ENCODE measurements around the gene MYO6. TPM values are rescaled to one million over a fixed set of nuclear protein-coding genes. Genes with fewer than 3 reads are reported as not detected.

MYO6 gene
- total and polyA plus RNA-seq, 2 of the 4 experiments (the other 2 are of a cell fraction), result 6.1 to 6.8 TPM

DNA sequence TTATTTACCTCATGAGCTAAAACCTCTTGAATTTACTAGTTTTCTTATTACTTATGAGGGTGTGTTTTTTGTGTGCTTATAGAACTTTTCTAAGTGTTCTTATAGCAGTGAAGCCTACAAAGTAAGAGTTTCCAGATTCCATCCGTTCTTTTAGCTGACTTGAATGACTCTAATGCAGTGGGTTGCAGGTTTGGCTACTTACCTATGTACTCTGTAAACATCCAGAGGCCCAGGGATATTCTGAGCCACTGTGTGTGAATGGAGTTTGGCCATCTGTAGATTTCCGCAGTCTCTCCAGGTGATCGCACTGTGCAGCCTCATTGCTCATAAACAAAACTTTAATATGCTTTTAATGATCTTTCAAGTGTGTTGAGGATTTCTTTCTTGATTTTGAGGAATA, 157.8 kb downstream of the MYO6 start:
- WGBS, 2 experiments (ENCODE audit: extremely low coverage in 2 of 2, insufficient read length in 1 of 2), result no CpG with 5 or more reads among the region's 3 CpGs
- Histone ChIP-seq H3K4me3 (ENCODE audit: insufficient read depth, low read depth, low read length) (no peak overlapping the region), H3K4ac (ENCODE audit: low read depth, low read length) (no peak overlapping the region), H3K4me2 (ENCODE audit: low read depth, low read length) (no peak overlapping the region), H3K14ac (replicated peaks; ENCODE audit: low read depth, low read length) (no peak overlapping the region), H3K27ac (ENCODE audit: insufficient read depth, low read length) (no peak overlapping the region), H3K4me1 (ENCODE audit: control insufficient read depth, insufficient read depth, low read length) (no peaks in the 10 kb centered on the region), H2AK9ac (replicated peaks; ENCODE audit: low read depth, low read length, poor library complexity) (no peak overlapping the region), H4K20me1 (ENCODE audit: insufficient read depth, low read length) (no peaks in the 10 kb centered on the region), H4K8ac (ENCODE audit: low read depth in 2 of 2, low read length in 2 of 2) (no peak overlapping the region), H3K27me3 (ENCODE audit: control insufficient read depth, insufficient read depth, low read length) (no peaks in the 10 kb centered on the region), H3K9me1 (ENCODE audit: insufficient read depth, low read length) (no peaks in the 10 kb centered on the region), H2AFZ (replicated peaks; ENCODE audit: low read length, poor library complexity) (no peak overlapping the region), H3K18ac (ENCODE audit: low read depth, low read length) (no peak overlapping the region), H2BK20ac (ENCODE audit: low read depth, low read length) (no peak overlapping the region), H3K36me3 (ENCODE audit: control insufficient read depth, insufficient read depth, low read length) (no peaks in the 10 kb centered on the region), H4K5ac (ENCODE audit: low read depth, low read length) (no peak overlapping the region), H3K23ac (ENCODE audit: low read depth, low read length) (no peak overlapping the region), H3K9ac (ENCODE audit: low read depth, low read length) (no peak overlapping the region), H3K56ac (ENCODE audit: extremely low read depth, insufficient read depth, low read length) (no peak overlapping the region), H4K91ac (ENCODE audit: insufficient read depth, low read depth, low read length) (no peak overlapping the region), H2BK15ac (ENCODE audit: low read depth, low read length) (no peak overlapping the region), H2AK5ac (ENCODE audit: low read depth, low read length) (no peak overlapping the region), H3K79me1 (ENCODE audit: low read depth in 1 of 2, low read length in 2 of 2) (no peaks in the 10 kb centered on the region), H3K9me3 (ENCODE audit: control insufficient read depth, insufficient read depth, low read length) (no peaks in the 10 kb centered on the region), H2BK5ac (ENCODE audit: low read depth, low read length, poor library complexity, severe bottlenecking) (no peak overlapping the region), H2BK120ac (ENCODE audit: low read depth, low read length) (no peak overlapping the region)
- BruUV-seq (replicated peaks), result no TSS peak
- dilution Hi-C loops (cut with HindIII; ENCODE audit: low sequenced_read_pairs, unreplicated experiment), result no loop called here
- ChIA-PET POLR2A (ENCODE audit: unreplicated experiment) (no interaction called here), CTCF (no interaction called here)
- intact Hi-C loops (cut with micrococcal nuclease), result no loop called here
- in situ Hi-C loops (cut with MboI; ENCODE audit: low sequenced_read_pairs), result no loop called here
- DNase-seq (no peak), ATAC-seq (ENCODE audit: low read depth) (no peak)
- TF ChIP-seq MAZ (IDR thresholded peaks at IDR 0.05; ENCODE audit: borderline replicate concordance, low read depth, low read length) (no peak), USF2 (IDR thresholded peaks at IDR 0.05; ENCODE audit: low read depth, low read length) (no peak), FOS (IDR thresholded peaks at IDR 0.05; ENCODE audit: low read depth, low read length) (no peak), CEBPB (IDR thresholded peaks at IDR 0.05; ENCODE audit: low read depth, low read length) (no peak), CHD1 (IDR thresholded peaks at IDR 0.05; ENCODE audit: low read depth, low read length) (no peak)

All from IMR-90 (cell line).